Retinal pigment epithelial cell (primary cell): Measurements from ENCODE around the gene COL26A1.
A peak's percentile ranks its signal among the peaks of the same experiment; 100 is the strongest.

Experiments used
- DNase-seq: peaks from one replicate; pipeline ENCODE4 v3.0.0-alpha.2; 2010; ENCODE audit warnings: low read depth
- H3K4me3 ChIP-seq: 2 replicates; pipeline ENCODE4 v1.5.1; 2011; ENCODE audit warnings: mild to moderate bottlenecking, low read length, control low read depth, moderate library complexity
- TF ChIP-seq, protein P1 (sequence below): conservative IDR thresholded peaks from 2 replicates; pipeline ENCODE4 v1.5.1; 2011; ENCODE audit warnings: low read depth, low read length, control low read depth, inconsistent platforms

COL26A1 gene

DNA sequence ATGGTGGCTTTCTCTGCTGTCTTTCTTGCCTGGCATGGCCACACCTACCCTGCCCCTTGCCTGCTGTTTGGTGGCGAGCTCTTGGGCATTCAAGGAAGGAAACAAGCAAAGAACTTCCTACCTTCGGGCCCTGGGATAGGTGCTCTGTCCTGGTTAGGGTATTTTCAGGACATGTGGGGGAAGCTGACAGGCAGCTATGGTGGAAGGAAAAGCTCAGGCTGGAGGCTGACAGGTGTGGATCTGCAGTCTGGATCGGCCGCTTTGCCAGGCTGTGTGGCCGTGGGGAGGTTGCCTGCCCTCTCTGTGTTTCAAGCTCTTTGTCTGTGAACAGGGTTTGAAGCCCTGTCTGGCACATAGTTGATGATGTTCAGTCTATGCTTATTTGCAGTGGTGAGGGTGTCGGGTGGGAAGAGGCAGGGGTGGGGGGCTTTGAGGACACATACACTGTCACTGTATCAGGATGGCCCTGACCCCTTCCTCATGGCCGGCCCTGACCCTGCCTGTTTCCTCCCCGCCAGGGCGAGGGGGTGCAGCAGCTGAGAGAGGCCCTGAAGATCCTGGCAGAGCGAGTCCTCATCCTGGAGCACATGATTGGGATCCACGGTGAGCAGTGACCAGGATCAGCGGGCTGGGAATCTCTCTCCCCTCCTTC, 192.7 kb downstream of the COL26A1 start:
- DNase-seq, result no peak
- no peak overlapping the region for H3K4me3 ChIP-seq
- TF ChIP-seq, protein P1, sequence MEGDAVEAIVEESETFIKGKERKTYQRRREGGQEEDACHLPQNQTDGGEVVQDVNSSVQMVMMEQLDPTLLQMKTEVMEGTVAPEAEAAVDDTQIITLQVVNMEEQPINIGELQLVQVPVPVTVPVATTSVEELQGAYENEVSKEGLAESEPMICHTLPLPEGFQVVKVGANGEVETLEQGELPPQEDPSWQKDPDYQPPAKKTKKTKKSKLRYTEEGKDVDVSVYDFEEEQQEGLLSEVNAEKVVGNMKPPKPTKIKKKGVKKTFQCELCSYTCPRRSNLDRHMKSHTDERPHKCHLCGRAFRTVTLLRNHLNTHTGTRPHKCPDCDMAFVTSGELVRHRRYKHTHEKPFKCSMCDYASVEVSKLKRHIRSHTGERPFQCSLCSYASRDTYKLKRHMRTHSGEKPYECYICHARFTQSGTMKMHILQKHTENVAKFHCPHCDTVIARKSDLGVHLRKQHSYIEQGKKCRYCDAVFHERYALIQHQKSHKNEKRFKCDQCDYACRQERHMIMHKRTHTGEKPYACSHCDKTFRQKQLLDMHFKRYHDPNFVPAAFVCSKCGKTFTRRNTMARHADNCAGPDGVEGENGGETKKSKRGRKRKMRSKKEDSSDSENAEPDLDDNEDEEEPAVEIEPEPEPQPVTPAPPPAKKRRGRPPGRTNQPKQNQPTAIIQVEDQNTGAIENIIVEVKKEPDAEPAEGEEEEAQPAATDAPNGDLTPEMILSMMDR, result no peak

DNA sequence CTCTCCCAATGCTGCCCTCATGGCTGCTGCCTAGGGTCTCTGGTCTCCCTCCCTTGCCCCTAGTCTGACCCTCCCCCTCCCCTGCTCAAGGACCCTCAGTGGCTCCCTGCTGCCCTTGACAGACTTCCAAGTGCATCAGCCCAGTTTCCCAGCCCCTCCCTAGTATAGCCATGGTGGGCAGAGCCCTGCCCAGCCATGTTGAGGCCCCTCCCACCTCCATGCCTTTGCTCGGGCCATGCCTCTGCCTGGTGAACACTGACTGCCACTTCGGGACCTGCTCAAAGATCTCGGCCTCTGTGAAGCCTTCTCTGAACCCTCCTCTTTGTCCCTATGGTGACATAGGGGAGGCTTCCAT, 193.2 kb downstream of the COL26A1 start:
- no peak overlapping the region for H3K4me3 ChIP-seq
- TF ChIP-seq, protein P1, result no peak
- no peak for DNase-seq

DNA sequence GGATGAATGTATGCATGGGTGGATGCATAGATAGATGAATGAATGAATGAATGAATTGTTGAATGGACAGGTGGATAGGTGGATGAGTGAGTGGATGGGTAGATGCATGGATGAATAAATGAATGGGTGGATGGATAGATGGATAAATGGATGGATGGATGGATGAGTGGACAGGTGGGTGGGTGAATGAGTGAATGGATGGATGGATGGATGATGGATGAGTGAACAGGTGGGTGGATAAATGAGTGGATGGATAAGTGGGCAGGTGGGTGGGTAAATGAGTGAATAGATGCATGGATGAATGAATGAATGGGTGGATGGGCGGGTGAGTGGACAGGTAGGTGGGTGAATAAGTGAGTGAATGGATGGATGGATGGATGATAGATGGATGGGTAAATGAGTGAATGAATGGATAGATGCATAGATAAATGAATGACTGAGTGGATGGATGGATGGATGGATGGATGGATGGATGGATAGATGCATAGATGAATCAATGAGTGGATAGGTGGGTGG, 193.8 kb downstream of the COL26A1 start:
- DNase-seq, result no peak
- H3K4me3 ChIP-seq, result no peak overlapping the region
- TF ChIP-seq, protein P1, result no peak

DNA sequence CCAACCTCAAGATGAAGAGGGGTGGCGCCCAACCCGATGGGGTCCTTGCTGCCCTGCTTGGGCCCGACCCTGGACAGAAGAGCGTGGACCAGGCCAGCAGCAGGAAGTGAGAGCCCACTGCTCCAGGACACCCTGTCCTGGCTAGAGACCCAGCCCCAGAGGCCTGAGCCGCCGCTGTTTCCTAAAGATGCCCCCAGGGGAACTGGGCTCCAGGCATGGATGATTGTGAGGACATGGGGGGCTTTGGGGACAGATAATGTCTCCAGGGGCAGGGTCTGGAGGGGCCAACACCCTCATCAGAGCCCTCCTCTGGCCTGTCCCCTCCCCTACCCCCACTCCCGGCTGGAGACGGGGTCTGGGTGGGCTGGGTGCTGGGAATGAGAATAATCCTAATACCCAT, 194.7 kb downstream of the COL26A1 start:
- TF ChIP-seq, protein P1, result no peak
- H3K4me3 ChIP-seq, result no peak overlapping the region
- no peak for DNase-seq

DNA sequence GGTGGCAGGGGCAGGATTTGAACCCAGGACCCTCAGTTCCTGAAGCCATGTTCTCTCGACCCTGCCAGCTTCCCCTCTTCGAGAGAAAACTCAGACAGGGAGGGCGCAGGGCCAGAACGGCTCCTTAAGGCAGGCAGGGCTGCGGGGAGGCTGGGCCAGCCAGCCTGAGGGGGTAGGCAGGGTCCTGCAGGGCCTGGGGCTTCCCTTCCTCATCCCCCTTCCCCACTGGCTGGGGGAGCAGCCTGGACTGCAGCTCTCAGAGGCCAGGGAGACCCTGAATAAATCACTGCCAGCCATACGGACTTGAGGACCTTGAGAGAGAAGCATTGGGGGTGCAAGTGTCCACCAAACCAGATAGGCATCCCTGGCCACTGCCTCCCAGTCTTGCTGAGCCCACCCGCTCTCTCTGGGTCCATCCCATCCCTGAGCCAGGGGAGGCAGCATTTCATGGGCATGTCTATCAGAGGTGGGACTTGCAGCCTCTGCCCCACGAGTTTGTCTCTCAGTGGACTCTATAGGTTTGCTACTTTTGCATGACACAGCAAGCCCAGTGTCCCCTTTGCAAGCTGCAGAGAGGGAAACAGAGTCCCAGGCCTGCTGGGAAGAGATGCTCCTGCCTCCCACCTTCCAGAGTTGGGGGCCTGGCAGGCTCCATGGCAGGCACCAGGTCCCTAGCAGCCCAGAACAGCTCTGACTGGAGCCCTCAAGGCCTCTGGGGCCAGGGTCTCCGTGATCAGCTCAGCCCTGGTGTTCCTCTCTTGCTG, 195.5 kb downstream of the COL26A1 start:
- no peak overlapping the region for H3K4me3 ChIP-seq
- no peak for DNase-seq
- TF ChIP-seq, protein P1, result no peak

DNA sequence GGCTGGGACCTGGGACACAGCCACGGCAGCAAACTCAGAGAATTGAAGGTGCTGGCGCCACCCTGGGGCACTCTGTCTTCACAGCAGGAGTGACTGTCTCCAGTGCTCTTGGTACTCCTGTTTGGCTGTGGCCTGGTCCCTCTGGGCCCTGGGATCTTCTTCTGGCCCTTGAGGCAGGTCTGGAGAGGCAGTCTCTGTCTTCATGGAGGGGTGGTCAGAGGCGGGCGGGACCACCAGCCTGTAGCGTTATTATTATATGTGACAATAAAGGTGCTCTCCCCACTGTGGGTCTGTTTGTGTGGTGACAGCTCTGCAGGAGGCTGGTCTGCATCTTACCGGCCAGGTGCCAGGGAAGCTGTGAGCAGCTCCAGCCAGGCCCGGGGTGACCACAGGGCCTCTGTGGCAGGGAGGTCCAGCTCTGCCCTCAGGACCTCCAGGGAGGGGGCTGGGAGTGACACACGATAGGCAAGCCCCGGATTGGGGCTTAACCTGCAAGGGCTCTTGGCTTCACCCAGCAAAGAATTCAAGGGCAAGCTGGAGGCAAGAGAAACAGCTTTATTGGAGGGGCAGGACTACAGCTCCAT, 196.2 kb downstream of the COL26A1 start:
- DNase-seq, result no peak
- TF ChIP-seq, protein P1, result peak; percentile 21
- no peak overlapping the region for H3K4me3 ChIP-seq
